GM10847 (cell line): ENCODE results near the gene CARD9.

ENCODE experiments used
- POLR2A ChIP-seq: IDR thresholded peaks from 2 replicates; pipeline ENCODE4 v1.6.1; 2011; ENCODE audit not compliant: insufficient read length; ENCODE audit errors: extremely low read depth

CARD9 gene

DNA sequence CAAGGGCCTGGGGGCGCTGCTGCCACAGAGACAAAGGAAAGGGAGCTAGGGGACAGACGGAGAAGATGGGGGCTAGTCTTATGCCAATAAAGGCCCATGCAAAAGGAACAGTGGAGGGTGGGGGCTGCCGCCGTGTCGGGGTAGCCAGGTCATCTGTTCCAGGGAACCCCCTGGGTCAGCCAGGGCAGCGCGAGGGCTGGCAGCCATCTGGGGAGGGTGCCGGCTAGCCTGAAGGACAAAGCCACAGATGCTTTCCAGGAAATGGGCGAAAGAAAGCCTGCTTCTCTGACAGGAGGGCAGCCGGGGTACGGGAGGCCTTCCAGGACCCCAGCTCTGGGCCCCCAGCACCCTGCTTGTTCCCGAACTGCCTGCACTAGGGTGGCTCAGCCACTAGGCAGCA is 1.6 kb upstream of the CARD9 start:
- TF ChIP-seq POLR2A, result no peak

GRCh38 chr9:136374183-136374575 is 710 bp upstream of the CARD9 start:
- TF ChIP-seq POLR2A, result no peak

DNA sequence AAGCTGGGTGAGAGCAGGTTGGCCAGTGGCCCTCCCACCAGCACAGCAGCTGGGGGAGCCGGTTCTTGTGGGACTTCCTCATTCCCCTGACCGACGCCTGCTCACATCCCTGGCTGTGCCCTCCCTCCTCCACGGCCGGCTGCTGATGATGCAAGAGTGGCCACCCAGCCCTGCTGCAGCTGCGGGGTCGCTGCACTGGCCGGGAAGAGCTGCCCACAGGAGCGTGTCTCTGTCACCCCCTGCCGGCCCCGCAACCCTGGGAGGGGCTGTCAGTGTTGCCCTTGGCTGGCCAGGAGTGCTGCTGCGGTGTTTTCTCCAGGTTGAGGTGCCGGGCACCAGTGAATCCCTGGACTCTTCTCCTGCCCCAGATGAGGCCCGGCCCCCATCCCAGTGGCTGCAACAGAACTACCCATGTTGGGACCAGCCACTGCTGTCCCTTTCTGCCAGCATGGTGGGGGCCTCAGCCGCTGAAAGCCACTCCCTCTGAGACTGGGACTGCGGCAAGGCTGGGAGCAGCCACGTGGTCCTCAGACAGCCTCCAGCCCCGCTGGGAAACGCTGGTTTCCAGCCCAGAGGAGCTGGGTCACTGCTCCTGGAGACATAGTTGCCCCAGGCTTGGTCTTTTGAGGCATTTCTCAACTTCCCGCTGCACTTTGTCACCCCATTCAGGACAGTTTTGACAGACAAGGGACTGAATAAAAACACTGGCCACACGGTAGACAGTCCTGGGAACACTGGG is 739 bp downstream of the CARD9 start:
- TF ChIP-seq POLR2A, result no peak

DNA sequence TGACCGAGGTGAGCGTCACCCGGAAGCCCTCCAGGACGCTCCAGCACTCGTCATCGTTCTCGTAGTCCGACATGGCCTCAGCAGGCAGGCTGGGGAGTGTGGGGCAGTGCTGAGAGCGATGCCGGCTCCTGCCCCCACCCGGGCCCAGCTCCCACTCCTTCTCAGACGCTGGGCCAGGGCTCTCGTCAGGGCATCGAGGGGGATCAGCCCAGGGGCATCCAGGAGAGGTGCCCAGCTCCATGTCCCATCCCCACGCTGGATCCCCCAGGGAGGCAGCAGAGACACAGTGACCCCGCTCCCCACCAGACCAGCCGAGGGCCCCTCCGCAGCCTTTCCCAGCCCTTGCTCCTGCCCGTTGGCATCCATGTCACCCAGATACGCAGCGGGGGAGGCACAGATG is 1.5 kb downstream of the CARD9 start:
- TF ChIP-seq POLR2A, result no peak

- no peak for TF ChIP-seq POLR2A
Observed at GRCh38 chr9:136371533-136371880, 2.0 kb downstream of the CARD9 start.

DNA sequence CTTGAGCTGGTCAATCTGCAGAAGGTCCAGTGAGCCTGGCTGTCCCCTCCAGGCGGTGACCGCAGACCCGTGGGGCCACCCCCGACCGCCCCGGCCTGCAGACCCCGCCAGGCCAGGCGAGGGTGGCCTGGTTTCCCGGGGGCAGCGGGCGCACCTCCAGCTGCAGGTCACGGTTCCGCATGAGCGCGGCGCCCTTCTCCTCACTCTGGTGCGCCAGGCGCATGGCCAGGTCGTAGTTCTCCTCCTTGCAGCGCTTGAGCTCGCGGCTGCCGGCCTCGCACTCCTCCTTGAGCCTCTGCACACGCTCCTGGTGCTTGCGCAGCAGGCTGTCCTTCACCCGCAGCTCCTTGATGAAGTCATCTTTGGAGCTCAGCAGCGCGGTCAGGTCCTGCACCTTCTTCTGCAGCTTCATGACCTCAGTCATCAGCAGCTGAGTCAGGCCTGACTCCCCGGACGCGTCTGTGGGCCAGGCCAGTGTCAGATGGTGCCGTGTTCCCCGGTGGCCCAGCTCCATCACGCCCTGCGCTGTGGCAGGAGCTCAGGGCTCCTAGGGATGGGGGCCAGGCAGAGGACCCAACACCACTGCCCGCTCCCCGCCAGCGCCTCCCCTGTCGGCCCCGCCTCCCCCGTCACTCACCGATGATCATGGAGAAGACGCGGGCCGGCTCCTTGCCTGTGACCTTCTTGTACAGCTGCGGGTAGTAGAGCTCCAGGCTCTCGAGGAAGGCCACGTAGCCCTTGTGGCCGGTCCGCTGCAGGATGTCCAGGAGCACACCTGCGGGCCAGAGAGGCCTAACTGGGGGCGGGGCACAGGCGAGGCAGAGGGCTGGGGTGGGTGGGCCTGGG is 2.6 kb downstream of the CARD9 start:
- TF ChIP-seq POLR2A, result no peak

- no peak for TF ChIP-seq POLR2A
Observed at GRCh38 chr9:136370037-136370436, 3.4 kb downstream of the CARD9 start.

- no peak for TF ChIP-seq POLR2A
Observed at GRCh38 chr9:136368190-136368589, 5.3 kb downstream of the CARD9 start.

DNA sequence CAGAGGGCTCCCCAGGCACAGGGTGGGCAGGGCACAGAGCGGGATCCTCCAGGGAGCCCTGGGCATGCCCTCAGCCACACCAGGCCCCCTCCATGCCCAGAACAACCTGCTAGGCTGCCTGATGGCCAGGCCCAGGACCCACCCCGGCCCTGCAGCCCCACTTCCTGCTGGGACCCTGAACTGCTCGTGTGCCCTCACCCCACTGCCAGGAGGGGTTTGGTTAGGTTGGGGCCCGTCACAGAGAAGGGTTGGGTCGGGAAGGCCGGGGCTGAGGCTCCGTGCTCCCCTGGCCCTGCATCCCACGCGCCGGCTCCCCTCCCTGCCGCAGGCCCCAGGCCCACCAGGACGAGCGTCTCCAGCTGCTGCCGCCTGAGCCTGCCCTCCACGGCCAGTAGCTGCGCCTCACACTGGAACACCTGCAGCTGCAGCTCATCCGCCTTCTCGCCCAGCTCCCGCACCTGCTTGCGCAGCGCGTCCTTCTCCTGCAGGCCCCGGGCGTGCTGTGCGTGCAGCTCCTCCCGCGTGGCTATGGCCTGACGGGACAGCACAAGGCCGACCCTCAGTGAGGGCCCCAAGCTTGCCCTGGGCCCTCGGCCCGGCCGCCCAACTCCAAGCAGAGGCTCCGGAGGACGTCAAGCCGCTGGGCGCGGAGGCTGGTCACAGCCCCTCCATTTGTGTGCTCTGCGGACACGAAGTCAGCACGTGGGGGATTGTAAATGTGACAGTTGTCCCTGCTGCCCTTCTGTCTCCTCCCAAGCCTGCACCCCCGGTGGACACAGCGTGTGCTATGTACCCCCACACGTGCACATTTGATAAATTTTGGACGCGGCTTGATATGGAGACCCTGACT is 5.9 kb downstream of the CARD9 start:
- TF ChIP-seq POLR2A, result no peak

GRCh38 chr9:136366826-136367225 is 6.6 kb downstream of the CARD9 start:
- TF ChIP-seq POLR2A, result no peak

GRCh38 chr9:136365775-136366222 is 7.7 kb downstream of the CARD9 start:
- no peak for TF ChIP-seq POLR2A

GRCh38 chr9:136364942-136365774 is 8.3 kb downstream of the CARD9 start:
- TF ChIP-seq POLR2A, result no peak

GRCh38 chr9:136363949-136364748 is 9.3 kb downstream of the CARD9 start:
- TF ChIP-seq POLR2A, result no peak

DNA sequence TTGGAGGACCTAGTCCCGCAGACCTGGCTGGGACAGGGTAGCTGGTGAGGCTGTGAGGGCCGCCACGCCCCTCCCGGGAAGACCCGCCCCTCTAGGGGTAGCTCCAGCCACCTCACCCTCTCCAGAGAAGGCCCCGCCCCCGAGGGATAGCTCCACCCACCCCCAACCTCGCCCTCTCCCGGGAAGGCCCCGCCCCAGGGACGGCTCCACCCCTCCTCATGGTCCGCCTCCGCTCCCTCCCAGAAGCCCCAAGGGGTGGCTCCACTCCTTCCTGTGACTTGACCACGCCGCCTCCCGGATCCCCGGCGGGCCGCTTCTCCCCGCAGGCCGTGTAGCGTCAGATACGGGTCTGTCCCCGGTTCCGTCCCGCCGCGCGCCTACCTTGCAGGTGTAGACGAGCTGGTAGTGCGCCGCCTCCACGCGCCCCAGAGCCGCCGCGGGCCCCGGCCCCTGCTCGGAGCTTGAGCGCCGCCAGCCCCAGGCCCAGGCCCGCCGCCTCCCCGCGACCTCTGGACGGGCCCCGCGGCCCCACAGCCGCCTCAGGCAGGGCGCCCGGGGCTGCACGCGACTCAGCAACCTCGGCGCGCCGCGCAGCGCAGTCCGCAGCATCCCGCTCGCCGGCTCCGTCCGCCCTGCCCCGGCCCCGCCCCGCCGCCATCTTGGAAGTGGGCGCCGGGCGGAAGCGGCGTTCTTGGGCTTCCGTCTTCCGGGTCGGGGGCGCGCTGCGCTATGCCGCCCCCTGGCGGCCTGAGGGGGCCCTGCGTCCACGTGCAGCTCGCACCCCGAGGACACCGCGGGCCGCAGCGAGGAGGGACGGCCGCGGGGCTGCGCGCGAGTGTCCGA is 10.1 kb downstream of the CARD9 start, which contains the start of gene DNLZ:
Gene DNLZ (minus strand): TSS at position 639 of the 843 bp plus-strand sequence. CDS start 30 bp downstream, at position 609.
- peak; percentile 70 for TF ChIP-seq POLR2A
